Germinal center (tissue), 1 donor: Measurements from ENCODE around the gene VCAM1.

Experiments used
- DNase-seq: peaks from one replicate; pipeline ENCODE4 v3.0.0; 2012; ENCODE audit warnings: mixed read lengths, low spot score

VCAM1 gene

DNA sequence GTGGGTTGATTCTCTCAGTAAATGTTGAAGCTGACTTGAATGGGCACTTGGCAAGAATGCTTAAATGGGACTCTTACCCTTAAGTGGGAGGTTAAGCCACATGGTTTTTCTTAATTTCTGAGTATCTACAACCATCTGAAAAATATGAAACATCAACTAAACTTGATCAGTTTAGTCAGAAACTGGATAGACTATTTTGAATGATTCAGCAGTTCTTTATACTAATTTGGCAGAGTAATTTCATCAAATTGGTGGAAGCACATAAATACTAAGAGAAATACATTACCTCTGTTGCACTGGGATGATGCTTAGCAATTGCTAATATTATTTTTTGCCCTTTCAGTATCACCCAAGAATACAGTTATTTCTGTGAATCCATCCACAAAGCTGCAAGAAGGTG lies 4.7 kb downstream of the VCAM1 start:
- DNase-seq, result no peak

DNA sequence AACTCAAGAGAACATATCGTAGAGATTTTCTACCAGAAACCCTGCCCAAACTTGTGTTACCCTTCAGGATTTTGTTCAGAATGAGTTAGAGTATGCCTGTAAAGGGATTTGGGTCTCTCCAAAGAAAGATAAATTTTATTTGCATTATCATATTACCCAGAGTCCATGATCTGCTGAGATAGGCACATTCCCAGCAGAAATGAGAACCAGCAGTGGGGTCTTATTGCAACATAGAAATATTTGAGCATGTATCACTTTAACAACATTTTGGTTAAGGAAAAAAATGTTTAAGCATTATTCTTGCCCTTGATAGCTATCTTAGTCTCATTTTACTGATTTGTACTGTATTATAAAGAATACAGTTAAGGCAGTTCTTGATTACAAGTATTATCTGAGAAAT lies 10.6 kb downstream of the VCAM1 start:
- no peak for DNase-seq

DNA sequence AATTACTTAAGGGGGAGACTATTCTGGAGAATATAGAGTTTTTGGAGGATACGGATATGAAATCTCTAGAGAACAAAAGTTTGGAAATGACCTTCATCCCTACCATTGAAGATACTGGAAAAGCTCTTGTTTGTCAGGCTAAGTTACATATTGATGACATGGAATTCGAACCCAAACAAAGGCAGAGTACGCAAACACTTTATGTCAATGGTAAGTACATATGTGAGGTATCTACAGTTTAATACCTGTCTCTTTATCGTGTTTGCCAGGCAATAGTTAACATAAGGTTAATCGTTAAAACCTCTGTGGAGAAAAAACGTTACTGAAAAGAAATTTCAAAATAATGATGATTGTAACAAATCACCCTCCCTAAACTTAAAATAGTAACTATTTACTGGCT lies 11.8 kb downstream of the VCAM1 start:
- DNase-seq, result no peak

- DNase-seq, result no peak
These were observed 12.2 kb downstream of the VCAM1 start for GRCh38 chr1:100731758-100732157.

DNA sequence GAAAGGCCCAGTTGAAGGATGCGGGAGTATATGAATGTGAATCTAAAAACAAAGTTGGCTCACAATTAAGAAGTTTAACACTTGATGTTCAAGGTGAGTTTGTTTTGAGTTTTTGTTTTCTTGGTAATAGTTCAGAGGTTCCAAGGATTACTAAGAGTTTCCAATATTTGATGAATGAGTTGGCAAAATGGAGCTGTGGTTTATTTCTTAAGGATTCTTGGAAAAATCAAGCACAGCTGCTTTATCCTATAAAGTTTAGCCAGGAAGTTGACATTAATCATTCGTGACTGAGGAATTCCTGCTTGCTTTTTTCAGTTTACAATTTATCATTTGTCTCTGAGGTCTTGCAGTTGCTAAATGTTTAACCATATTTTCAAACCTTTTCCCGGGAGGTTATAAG lies 15.1 kb downstream of the VCAM1 start:
- DNase-seq, result no peak

DNA sequence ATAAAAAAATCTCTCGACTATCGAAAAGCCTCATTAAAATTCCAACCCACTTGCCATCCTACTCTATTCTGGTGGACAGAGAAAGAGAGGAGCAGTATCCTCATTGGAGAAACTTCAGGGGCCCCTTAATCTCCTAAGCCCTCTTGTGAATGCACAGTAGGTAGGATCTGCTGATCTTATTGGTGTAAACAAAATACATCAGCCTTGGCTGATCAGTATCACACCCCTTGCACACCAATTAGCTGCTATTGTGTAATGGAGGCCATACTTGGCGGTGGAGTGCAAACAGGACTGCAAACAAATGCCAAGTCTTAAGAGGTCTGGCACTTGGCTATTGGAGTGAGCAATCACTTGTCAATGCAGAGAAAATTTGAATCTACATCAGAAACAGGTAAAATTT lies 15.7 kb downstream of the VCAM1 start:
- DNase-seq, result no peak

DNA sequence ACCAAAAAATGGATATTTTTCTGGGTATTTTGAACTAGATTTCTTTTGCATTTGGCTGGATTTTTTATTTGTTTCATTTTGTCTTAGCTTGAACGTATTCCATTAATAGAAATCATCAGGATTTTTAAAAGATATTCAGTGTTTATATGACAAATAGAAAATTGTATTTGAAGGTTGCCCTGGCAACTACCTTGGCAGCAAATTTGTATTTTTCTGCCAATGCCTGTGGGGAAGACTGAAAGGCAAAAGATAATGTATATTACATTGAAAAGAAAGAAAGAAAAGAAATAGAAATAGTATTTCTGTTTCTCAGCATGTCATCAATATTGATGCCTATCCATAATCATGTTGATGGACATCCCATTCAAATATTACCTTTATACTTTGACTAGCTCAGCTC lies 16.8 kb downstream of the VCAM1 start:
- DNase-seq, result no peak

DNA sequence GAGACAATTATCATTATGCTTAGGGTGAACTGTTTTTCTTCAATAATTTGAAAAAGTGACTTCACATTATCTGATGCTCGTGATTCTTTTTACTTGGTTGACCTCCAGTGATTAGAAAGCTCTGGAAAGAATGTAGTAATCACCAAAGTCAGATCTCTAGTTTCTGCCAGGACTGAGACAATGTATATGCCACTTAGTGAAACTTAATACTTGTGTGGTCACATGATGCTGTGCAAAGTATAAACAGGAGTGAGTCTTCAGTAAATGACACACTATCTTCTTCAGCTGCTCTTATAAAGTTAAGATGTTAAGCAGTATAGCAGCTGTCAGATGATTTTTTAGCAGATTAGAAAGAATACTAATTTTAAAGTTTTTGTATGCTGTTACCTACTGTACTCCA lies 17.2 kb downstream of the VCAM1 start:
- DNase-seq, result no peak

DNA sequence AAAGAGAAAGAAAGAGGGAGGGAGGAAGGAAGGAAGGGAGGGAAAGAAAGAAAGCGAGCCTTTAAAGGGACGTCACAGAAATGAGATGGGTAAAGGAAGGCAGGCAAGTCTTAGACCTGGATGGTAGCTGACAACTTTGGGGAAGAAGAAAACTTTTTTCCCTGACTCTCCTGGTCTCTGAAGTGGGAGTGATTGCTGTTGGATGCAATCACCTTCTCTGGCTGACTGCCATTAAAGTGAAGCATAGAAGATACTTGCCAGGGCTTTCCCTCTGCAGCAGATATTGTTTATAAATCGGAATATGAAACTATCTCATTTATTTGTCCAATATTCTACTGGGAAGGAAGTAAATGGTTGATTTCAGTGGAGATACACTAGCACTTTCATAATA lies 27.0 kb downstream of the VCAM1 start:
- no peak for DNase-seq

GRCh38 chr1:100747771-100748170 lies 28.2 kb downstream of the VCAM1 start:
- no peak for DNase-seq

DNA sequence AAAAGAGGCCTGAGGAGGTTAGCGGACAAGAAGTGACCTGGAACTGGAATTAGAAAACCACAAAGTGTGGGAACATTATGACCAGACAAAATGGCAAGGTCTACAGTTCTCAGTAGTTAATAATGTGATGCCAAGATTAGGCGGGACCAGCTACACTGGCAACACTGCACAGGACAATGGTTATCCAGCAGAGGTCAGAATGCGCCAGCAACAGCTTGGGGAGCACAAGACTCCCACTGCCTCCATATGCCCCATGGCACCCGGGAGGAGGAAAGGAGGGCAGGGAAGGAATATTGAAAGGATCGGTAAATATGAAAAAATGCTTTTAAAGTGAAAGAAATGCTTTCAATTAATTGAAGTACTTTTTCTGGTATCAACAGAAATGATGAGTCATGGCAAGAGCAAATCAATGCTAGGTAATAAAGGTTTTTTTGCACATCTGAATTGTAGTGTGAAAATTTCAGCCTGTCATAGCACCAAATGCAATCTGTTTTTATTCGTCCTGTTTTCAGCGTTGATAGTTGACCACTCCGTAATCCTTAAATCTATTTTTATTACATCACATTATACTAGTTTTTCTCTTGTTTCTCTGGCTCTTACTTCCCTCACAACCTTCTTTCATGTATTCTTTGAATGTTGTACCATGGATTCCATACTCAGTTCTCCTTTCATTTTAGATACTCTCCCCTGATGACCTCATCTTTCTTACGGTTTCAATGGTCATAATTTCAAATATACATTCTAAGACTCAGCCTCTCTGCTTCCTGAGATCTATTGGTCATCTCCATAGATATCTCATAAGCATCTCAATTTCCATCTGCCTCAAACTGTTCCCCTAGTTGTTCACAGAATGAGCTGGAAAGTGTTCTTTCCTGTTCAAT lies 30.7 kb downstream of the VCAM1 start:
- no peak for DNase-seq

DNA sequence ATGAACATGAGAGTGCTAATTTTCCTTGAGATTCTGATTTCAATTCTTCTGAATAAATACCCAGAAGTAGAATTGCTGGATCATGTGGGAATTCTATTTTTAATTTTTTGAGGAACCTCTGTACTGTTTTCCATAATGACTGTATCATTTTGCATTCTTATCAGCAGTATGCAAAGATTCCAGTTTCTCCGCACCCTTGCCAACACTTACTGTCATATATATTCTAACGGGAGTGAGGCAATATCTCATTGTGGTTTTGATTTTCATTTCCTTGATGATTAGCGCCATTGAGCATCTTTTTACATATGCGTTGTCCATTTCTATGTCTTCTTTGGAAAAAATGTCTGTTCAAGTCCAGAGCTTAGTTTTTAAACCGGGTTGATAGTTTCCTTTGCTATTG lies 33.2 kb downstream of the VCAM1 start:
- DNase-seq, result no peak

GRCh38 chr1:100757946-100758345 lies 38.4 kb downstream of the VCAM1 start:
- DNase-seq, result no peak

DNA sequence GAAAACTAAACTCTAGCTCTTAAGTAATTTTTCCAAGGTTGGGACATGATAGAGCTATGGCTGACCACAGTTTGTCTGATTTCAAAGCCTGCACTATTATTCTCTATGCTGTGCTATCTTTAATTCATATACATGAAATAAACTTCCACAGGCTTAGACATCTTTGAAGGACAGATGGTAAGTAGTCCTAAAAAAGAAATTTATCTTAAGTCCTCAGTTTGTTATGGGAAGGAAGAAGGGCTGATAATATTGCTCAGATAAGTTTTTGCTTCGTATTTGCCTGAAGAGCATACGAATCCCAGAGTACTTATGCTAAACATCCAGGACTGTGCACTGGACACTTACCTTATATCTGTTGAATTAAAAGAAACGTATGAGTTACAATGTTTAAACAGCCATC lies 39.6 kb downstream of the VCAM1 start:
- no peak for DNase-seq

DNA sequence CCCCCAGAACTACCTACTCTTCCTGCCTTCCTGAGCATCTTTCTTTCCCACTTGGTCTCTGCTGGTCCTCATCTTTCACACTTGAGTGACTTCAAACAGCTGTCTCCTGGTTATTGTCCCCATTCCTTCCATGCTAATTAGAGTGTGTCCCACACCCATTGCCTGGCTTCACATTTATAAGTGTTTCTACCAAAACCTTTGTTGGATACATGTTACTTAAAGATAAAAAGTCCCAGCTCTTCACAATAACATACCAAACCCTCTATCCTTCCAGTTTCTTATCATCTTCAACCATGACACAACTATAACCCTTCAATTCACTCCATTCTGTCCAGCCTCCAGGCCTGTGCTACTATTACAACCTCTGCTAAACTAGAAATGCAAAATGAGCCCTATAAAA lies 41.0 kb downstream of the VCAM1 start:
- no peak for DNase-seq

DNA sequence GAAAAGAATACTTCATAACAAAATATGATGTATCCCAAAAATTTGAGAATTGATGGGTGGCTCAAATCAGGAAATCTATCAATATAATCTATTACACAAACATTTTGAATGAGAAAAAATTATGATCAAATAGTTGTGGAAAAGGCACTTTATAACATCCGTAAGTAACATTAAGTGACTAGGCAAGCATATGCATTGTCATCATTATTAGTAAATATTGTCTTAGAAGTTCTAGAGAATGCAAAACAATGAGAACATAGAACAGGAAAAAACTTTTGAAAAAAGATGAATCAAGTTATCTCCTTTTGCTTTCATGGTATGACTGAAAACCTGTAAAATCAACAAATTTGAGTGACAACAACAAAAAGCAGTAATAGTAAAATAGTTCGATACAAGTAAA lies 42.9 kb downstream of the VCAM1 start:
- no peak for DNase-seq

GRCh38 chr1:100767176-100767890 lies 47.8 kb downstream of the VCAM1 start:
- DNase-seq, result no peak

DNA sequence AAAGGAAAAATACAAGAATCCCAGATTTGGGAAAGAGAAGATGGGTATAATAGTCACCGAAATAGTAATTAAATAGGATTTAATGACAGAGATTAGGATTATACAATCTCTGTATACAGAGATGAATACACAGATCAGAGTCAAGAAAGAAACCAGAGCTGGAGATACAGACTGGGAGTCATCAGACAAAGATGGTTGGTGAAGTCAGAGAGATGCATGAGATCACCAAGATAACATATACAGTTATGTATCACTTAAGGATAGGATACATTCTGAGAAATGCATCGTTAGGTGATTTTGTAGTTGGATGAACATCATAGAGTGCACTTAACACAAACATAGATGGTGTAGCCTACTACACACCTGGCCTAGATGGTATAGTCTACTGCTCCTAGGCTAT lies 49.8 kb downstream of the VCAM1 start:
- DNase-seq, result no peak

- DNase-seq, result no peak
These were observed 50.5 kb downstream of the VCAM1 start for GRCh38 chr1:100769906-100770646.

DNA sequence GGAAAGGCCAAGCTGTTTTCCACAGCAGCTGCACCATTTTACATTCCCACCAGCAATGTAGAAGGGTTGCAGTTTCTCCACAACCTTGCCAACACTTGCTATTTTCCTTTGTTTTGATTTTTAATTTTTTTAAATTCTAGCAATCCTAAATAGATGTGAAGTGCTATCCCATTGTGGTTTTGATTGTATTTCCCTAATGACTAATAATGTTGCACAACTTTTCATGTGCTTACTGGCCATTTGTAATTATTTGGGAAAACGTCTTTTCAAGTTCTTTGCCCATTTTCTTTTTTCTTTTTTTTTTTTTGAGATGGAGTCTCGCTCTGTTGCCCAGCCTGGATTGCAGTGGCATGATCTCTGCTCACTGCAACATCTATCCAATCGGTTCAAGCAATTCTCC lies 53.9 kb downstream of the VCAM1 start:
- no peak for DNase-seq

GRCh38 chr1:100774370-100774769 lies 54.8 kb downstream of the VCAM1 start:
- no peak for DNase-seq

- DNase-seq, result no peak
These were observed 55.9 kb downstream of the VCAM1 start for GRCh38 chr1:100775483-100775882.

GRCh38 chr1:100778748-100779147 lies 59.2 kb downstream of the VCAM1 start:
- DNase-seq, result no peak
